ENCODE measurements around the gene ZDHHC19.

Gene ZDHHC19

GRCh38 chr3:196225763-196226364 is 14.7 kb upstream of the ZDHHC19 start:
- no peak for DNase-seq (ENCODE audit: low read depth)
- no peak overlapping the region for H3K4me3 ChIP-seq (ENCODE audit: low read depth, low read length)
- TF ChIP-seq CTCF (IDR thresholded peaks at IDR 0.05; ENCODE audit: low read depth, low read length) = no peak
- TF ChIP-seq MYC (IDR thresholded peaks at IDR 0.05; ENCODE audit: low read depth, low read length) = no peak
- TF ChIP-seq MAX (IDR thresholded peaks at IDR 0.05; ENCODE audit: low read depth, low read length) = no peak
- TF ChIP-seq POLR2A (IDR thresholded peaks at IDR 0.05; ENCODE audit: extremely low read depth, insufficient read length) = no peak

- no peak overlapping the region for H3K4me3 ChIP-seq (ENCODE audit: low read depth, low read length)
- TF ChIP-seq MYC (IDR thresholded peaks at IDR 0.05; ENCODE audit: low read depth, low read length) (no peak), MAX (IDR thresholded peaks at IDR 0.05; ENCODE audit: low read depth, low read length) (no peak), CTCF (IDR thresholded peaks at IDR 0.05; ENCODE audit: low read depth, low read length) (no peak), POLR2A (IDR thresholded peaks at IDR 0.05; ENCODE audit: extremely low read depth, insufficient read length) (no peak)
- DNase-seq (ENCODE audit: low read depth) = no peak
Observed at GRCh38 chr3:196225086-196225485, 13.9 kb upstream of the ZDHHC19 start.

GRCh38 chr3:196222876-196223595 is 11.8 kb upstream of the ZDHHC19 start:
- no peak for TF ChIP-seq CTCF (IDR thresholded peaks at IDR 0.05; ENCODE audit: low read depth, low read length)
- no peak overlapping the region for H3K4me3 ChIP-seq (ENCODE audit: low read depth, low read length)
- DNase-seq (ENCODE audit: low read depth) = no peak

- TF ChIP-seq MYC (IDR thresholded peaks at IDR 0.05; ENCODE audit: low read depth, low read length) (no peak), POLR2A (IDR thresholded peaks at IDR 0.05; ENCODE audit: extremely low read depth, insufficient read length) (no peak), CTCF (IDR thresholded peaks at IDR 0.05; ENCODE audit: low read depth, low read length) (no peak)
- DNase-seq (ENCODE audit: low read depth) = peak; percentile 77
Observed at GRCh38 chr3:196220991-196221390, 9.8 kb upstream of the ZDHHC19 start.

GRCh38 chr3:196220587-196220986 is 9.4 kb upstream of the ZDHHC19 start:
- no peak for TF ChIP-seq POLR2A (IDR thresholded peaks at IDR 0.05; ENCODE audit: extremely low read depth, insufficient read length)
- no peak for TF ChIP-seq CTCF (IDR thresholded peaks at IDR 0.05; ENCODE audit: low read depth, low read length)
- TF ChIP-seq MYC (IDR thresholded peaks at IDR 0.05; ENCODE audit: low read depth, low read length) = no peak
- TF ChIP-seq MAX (IDR thresholded peaks at IDR 0.05; ENCODE audit: low read depth, low read length) = no peak
- peak; percentile 83 for DNase-seq (ENCODE audit: low read depth)
- H3K4me3 ChIP-seq (ENCODE audit: low read depth, low read length) = peak overlapping the region; percentile 58

More at GRCh38 chr3:196220991-196221390, 9.8 kb upstream of the ZDHHC19 start:
- peak overlapping the region; percentile 58 for H3K4me3 ChIP-seq (ENCODE audit: low read depth, low read length)

- H3K4me3 ChIP-seq (ENCODE audit: low read depth, low read length) = peak overlapping the region; percentile 58
- TF ChIP-seq MYC (IDR thresholded peaks at IDR 0.05; ENCODE audit: low read depth, low read length) (no peak), POLR2A (IDR thresholded peaks at IDR 0.05; ENCODE audit: extremely low read depth, insufficient read length) (no peak), MAX (IDR thresholded peaks at IDR 0.05; ENCODE audit: low read depth, low read length) (no peak), CTCF (IDR thresholded peaks at IDR 0.05; ENCODE audit: low read depth, low read length) (no peak)
Observed at GRCh38 chr3:196219970-196220311, 8.7 kb upstream of the ZDHHC19 start.

More at GRCh38 chr3:196219970-196220311, 8.7 kb upstream of the ZDHHC19 start:
- DNase-seq (ENCODE audit: low read depth) = no peak

All from NB4 (cell line).